ENCODE measurements around the gene SAMHD1.

DNA sequence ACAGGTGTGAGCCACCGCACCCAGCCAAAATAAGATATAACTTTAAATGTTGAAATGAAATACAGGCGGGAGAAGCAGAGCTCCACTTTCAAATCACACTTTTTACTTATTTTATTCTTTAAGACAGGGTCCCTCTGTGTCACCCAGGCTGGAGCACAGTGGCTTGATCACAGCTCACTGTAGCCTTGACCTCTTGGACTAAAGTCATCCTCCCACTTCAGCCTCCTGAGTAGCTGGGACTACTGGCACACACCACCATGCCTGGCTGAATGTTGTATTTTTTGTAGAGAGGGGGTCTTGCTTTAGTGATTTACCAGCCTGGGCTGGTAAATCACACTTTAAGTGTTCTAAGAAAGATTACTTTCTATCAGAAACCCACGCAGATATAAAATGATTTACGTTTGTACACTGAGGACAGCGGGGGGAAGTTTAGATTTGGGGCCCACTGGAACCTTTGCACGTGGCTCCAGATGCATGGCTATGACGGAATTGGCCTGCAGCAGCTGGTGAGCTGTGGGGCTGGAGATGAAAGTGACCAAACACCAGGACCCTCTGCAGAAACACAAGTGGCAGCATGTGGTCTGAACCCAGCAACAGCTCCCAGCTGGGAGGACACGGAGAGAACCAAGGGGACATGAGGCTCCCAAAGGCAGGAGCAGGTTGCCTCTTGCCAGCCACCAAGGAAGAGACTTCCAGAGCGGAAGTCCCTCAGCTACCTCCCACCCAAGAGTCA is 102.0 kb downstream of the SAMHD1 start:
- TF ChIP-seq, protein P1, sequence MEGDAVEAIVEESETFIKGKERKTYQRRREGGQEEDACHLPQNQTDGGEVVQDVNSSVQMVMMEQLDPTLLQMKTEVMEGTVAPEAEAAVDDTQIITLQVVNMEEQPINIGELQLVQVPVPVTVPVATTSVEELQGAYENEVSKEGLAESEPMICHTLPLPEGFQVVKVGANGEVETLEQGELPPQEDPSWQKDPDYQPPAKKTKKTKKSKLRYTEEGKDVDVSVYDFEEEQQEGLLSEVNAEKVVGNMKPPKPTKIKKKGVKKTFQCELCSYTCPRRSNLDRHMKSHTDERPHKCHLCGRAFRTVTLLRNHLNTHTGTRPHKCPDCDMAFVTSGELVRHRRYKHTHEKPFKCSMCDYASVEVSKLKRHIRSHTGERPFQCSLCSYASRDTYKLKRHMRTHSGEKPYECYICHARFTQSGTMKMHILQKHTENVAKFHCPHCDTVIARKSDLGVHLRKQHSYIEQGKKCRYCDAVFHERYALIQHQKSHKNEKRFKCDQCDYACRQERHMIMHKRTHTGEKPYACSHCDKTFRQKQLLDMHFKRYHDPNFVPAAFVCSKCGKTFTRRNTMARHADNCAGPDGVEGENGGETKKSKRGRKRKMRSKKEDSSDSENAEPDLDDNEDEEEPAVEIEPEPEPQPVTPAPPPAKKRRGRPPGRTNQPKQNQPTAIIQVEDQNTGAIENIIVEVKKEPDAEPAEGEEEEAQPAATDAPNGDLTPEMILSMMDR (IDR thresholded peaks at IDR 0.05; ENCODE audit: poor library complexity, severe bottlenecking), result no peak
- TF ChIP-seq EZH2 (IDR thresholded peaks at IDR 0.05; ENCODE audit: borderline replicate concordance, insufficient read depth, low read length, poor library complexity, severe bottlenecking) (no peak), TAF1 (IDR thresholded peaks at IDR 0.05; ENCODE audit: low read depth) (no peak), POLR2AphosphoS5 (IDR thresholded peaks at IDR 0.05) (no peak), SMC3 (conservative IDR thresholded peaks at IDR 0.05; ENCODE audit: poor library complexity) (no peak), EP300 (conservative IDR thresholded peaks at IDR 0.05; ENCODE audit: poor library complexity, severe bottlenecking) (no peak), RAD21 (conservative IDR thresholded peaks at IDR 0.05) (no peak), MXI1 (conservative IDR thresholded peaks at IDR 0.05; ENCODE audit: poor library complexity, severe bottlenecking) (no peak)
- TF ChIP-seq, protein P2, sequence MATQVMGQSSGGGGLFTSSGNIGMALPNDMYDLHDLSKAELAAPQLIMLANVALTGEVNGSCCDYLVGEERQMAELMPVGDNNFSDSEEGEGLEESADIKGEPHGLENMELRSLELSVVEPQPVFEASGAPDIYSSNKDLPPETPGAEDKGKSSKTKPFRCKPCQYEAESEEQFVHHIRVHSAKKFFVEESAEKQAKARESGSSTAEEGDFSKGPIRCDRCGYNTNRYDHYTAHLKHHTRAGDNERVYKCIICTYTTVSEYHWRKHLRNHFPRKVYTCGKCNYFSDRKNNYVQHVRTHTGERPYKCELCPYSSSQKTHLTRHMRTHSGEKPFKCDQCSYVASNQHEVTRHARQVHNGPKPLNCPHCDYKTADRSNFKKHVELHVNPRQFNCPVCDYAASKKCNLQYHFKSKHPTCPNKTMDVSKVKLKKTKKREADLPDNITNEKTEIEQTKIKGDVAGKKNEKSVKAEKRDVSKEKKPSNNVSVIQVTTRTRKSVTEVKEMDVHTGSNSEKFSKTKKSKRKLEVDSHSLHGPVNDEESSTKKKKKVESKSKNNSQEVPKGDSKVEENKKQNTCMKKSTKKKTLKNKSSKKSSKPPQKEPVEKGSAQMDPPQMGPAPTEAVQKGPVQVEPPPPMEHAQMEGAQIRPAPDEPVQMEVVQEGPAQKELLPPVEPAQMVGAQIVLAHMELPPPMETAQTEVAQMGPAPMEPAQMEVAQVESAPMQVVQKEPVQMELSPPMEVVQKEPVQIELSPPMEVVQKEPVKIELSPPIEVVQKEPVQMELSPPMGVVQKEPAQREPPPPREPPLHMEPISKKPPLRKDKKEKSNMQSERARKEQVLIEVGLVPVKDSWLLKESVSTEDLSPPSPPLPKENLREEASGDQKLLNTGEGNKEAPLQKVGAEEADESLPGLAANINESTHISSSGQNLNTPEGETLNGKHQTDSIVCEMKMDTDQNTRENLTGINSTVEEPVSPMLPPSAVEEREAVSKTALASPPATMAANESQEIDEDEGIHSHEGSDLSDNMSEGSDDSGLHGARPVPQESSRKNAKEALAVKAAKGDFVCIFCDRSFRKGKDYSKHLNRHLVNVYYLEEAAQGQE (IDR thresholded peaks at IDR 0.05; ENCODE audit: borderline replicate concordance), result no peak
